ENCODE data around the gene DOK1. TPM values are rescaled to one million over a fixed set of nuclear protein-coding genes. Genes with fewer than 3 reads are reported as not detected.

DOK1 gene
- total RNA-seq, 2 experiments from 2014 or later = 15.0 to 16.6 TPM

- ATAC-seq (no peak), DNase-seq (no peak)
- POLR2A ChIA-PET = interaction anchor here (0.8 kb wide), 1 partner anchor 27 kb away, joined by 3 read pairs; no protein-coding TSS in a partner anchor
- Mint-ChIP-seq H3K27ac (no peak overlapping the region), H3K4me3 (no peak overlapping the region), H3K27me3 (peaks cover 20% of the 10 kb centered on the region), H3K4me1 (ENCODE audit: low read depth) (peaks cover 11% of the 10 kb centered on the region), H3K9me3 (no peaks in the 10 kb centered on the region), H3K36me3 (ENCODE audit: low read depth) (peaks cover 25% of the 10 kb centered on the region)
- CTCF ChIA-PET = interaction anchor here (0.7 to 2.5 kb wide), 4 partner anchors 9 to 255 kb away, joined by 3 to 10 read pairs (median 3); no protein-coding TSS in a partner anchor
- intact Hi-C loops (cut with micrococcal nuclease) = no loop called here
- TF ChIP-seq CTCF (IDR thresholded peaks at IDR 0.05) = no peak
Observed at GRCh38 chr2:74522516-74522915, 32.0 kb upstream of the DOK1 start.

- CTCF ChIA-PET = interaction anchor here (1.0 to 2.5 kb wide), 2 partner anchors 8 to 63 kb away, joined by 3 to 10 read pairs; no protein-coding TSS in a partner anchor
- H3K9me3 Mint-ChIP-seq = no peaks in the 10 kb centered on the region
- no peak for ATAC-seq
- no peak for TF ChIP-seq CTCF (IDR thresholded peaks at IDR 0.05)
- POLR2A ChIA-PET = no interaction called here
- no peak overlapping the region for H3K27ac Mint-ChIP-seq
- peaks cover 8% of the 10 kb centered on the region for H3K27me3 Mint-ChIP-seq
- DNase-seq = no peak
- H3K36me3 Mint-ChIP-seq (ENCODE audit: low read depth) = peaks cover 38% of the 10 kb centered on the region
- intact Hi-C loops (cut with micrococcal nuclease) = no loop called here
- H3K4me3 Mint-ChIP-seq = no peak overlapping the region
- peaks cover 21% of the 10 kb centered on the region for H3K4me1 Mint-ChIP-seq (ENCODE audit: low read depth)
Observed at GRCh38 chr2:74524005-74524404, 30.5 kb upstream of the DOK1 start.

GRCh38 chr2:74524955-74525716 lies 29.4 kb upstream of the DOK1 start:
- H3K27me3 Mint-ChIP-seq = peaks cover 3% of the 10 kb centered on the region
- no peak for ATAC-seq
- intact Hi-C loops (cut with micrococcal nuclease) = no loop called here
- no peak for TF ChIP-seq CTCF (IDR thresholded peaks at IDR 0.05)
- peaks cover 40% of the 10 kb centered on the region for H3K36me3 Mint-ChIP-seq (ENCODE audit: low read depth)
- H3K4me1 Mint-ChIP-seq (ENCODE audit: low read depth) = peaks cover 21% of the 10 kb centered on the region
- ChIA-PET CTCF (no interaction called here), POLR2A (no interaction called here)
- no peak overlapping the region for H3K27ac Mint-ChIP-seq
- no peaks in the 10 kb centered on the region for H3K9me3 Mint-ChIP-seq
- DNase-seq = no peak
- H3K4me3 Mint-ChIP-seq = no peak overlapping the region

GRCh38 chr2:74525717-74526648 lies 28.5 kb upstream of the DOK1 start, which contains the start of gene DQX1:
DQX1 (minus strand) TSS chr2:74526231; CDS start chr2:74525729, 502 bp downstream.
- POLR2A ChIA-PET = interaction anchor here (0.6 to 1.5 kb wide), 5 partner anchors 11 to 287 kb away, joined by 3 to 5 read pairs (median 3); no protein-coding TSS in a partner anchor

More at GRCh38 chr2:74525717-74526648, 28.5 kb upstream of the DOK1 start, which contains the start of gene DQX1:
- DNase-seq (peak; percentile 37), ATAC-seq (no peak)
- Mint-ChIP-seq H3K9me3 (no peaks in the 10 kb centered on the region), H3K27ac (no peak within 1 kb of the TSS), H3K4me1 (ENCODE audit: low read depth) (peaks cover 25% of the 10 kb centered on the region), H3K4me3 (peak within 1 kb of the TSS; percentile 14), H3K27me3 (no peaks in the 10 kb centered on the region), H3K36me3 (ENCODE audit: low read depth) (peaks cover 46% of the 10 kb centered on the region)
- intact Hi-C loops (cut with micrococcal nuclease) = no loop called here
- TF ChIP-seq CTCF (IDR thresholded peaks at IDR 0.05) = no peak
- CTCF ChIA-PET = interaction anchor here (0.9 to 2.1 kb wide), 3 partner anchors 22 to 52 kb away, joined by 3 to 4 read pairs (median 4); partner anchors contain the start of gene LBX2
